Suprapubic skin (tissue), 4 donors: Measurements from ENCODE around the gene SLC35E4. TPM values are rescaled to one million over a fixed set of nuclear protein-coding genes. Genes with fewer than 3 reads are reported as not detected.

Source experiments
- DNase-seq, 2 donors: peaks; one replicate each; pipeline ENCODE4 v3.0.0-alpha.2; 2019; ENCODE audit warnings: low spot score in 2 of 2
- H3K27ac ChIP-seq: fragments of 200-600 bp; sonication (generic); one replicate; pipeline ENCODE4 v1.5.1; 2019
- H3K27me3 ChIP-seq: fragments of 200-600 bp; sonication (generic); one replicate; pipeline ENCODE4 v1.5.1; 2019
- H3K36me3 ChIP-seq: fragments of 200-600 bp; sonication (generic); one replicate; pipeline ENCODE4 v1.5.1; 2019
- H3K4me1 ChIP-seq: fragments of 200-600 bp; sonication (generic); one replicate; pipeline ENCODE4 v1.5.1; 2019
- H3K4me3 ChIP-seq: fragments of 200-600 bp; sonication (generic); one replicate; pipeline ENCODE4 v1.5.1; 2019; ENCODE audit warnings: mild to moderate bottlenecking
- H3K9me3 ChIP-seq: fragments of 200-600 bp; sonication (generic); one replicate; pipeline ENCODE4 v1.5.1; 2019
- CTCF ChIP-seq, 2 donors: fragments of 200-600 bp in 1 of 2; fragments of 450-650 bp in 1 of 2; sonication (generic) in 1 of 2; IDR thresholded peaks; one replicate each; pipeline ENCODE4 v1.5.1; 2016 to 2019; ENCODE audit warnings: antibody characterized with exemption in 2 of 2, mild to moderate bottlenecking in 1 of 2, moderate library complexity in 1 of 2
- EP300 ChIP-seq: sonication (generic); formaldehyde crosslinking; IDR thresholded peaks from one replicate; pipeline ENCODE4 v1.6.1; 2017; ENCODE audit warnings: antibody characterized with exemption
- POLR2A ChIP-seq, 2 donors: fragments of 450-650 bp; IDR thresholded peaks; one replicate each; pipeline ENCODE4 v1.6.1; 2017; ENCODE audit warnings: antibody characterized with exemption in 2 of 2, mild to moderate bottlenecking in 2 of 2, moderate library complexity in 2 of 2
- POLR2AphosphoS5 ChIP-seq, 3 donors: sonication (generic); formaldehyde crosslinking; IDR thresholded peaks; one replicate each; pipeline ENCODE4 v1.6.1; 2017; ENCODE audit warnings: antibody characterized with exemption in 3 of 3
- WGBS: methylation state at CpG from one replicate; pipeline ENCODE4 v1.1.5; 2018; 5-methylcytosine and 5-hydroxymethylcytosine counted together
- total RNA-seq, 4 donors: library from RNA; depleted of rRNA; stranded (reverse); fragments of >200 nt; gene quantifications; one replicate each; pipeline ENCODE4 v1.1.0, GENCODE V29; 2016

SLC35E4 gene
- total RNA-seq, 4 donors from 2014 or later = 17.0 to 20.3 (median 18.8) TPM

- no peak overlapping the region for H3K4me3 ChIP-seq
- H3K27ac ChIP-seq = no peak overlapping the region
- H3K36me3 ChIP-seq = no peaks in the 10 kb centered on the region
- no peaks in the 10 kb centered on the region for H3K27me3 ChIP-seq
- no peaks in the 10 kb centered on the region for H3K9me3 ChIP-seq
- TF ChIP-seq POLR2AphosphoS5 (IDR thresholded peaks at IDR 0.05) (no peak), POLR2A (IDR thresholded peaks at IDR 0.05) (no peak), EP300 (no peak), CTCF (IDR thresholded peaks at IDR 0.05) (no peak)
- DNase-seq = no peak
- peaks cover 17% of the 10 kb centered on the region for H3K4me1 ChIP-seq
- 69% methylated on average over 3 of the region's 3 CpGs for WGBS
These were observed 33.5 kb upstream of the SLC35E4 start for GRCh38 chr22:30602049-30602448.

- no peaks in the 10 kb centered on the region for H3K27me3 ChIP-seq
- TF ChIP-seq POLR2AphosphoS5 (IDR thresholded peaks at IDR 0.05) = no peak
- no peak for TF ChIP-seq EP300
- no peak for TF ChIP-seq POLR2A (IDR thresholded peaks at IDR 0.05)
- no peak for TF ChIP-seq CTCF (IDR thresholded peaks at IDR 0.05)
- no peak for DNase-seq
- H3K36me3 ChIP-seq = no peaks in the 10 kb centered on the region
- no peaks in the 10 kb centered on the region for H3K9me3 ChIP-seq
- no peak overlapping the region for H3K27ac ChIP-seq
- WGBS = 75% methylated on average over 3 of the region's 3 CpGs
- peaks cover 34% of the 10 kb centered on the region for H3K4me1 ChIP-seq
- H3K4me3 ChIP-seq = no peak overlapping the region
These were observed 31.8 kb upstream of the SLC35E4 start for GRCh38 chr22:30603801-30604200.

GRCh38 chr22:30604723-30605122 is 30.9 kb upstream of the SLC35E4 start:
- Histone ChIP-seq H3K4me1 (peaks cover 44% of the 10 kb centered on the region), H3K27me3 (no peaks in the 10 kb centered on the region), H3K27ac (no peak overlapping the region), H3K4me3 (no peak overlapping the region), H3K36me3 (no peaks in the 10 kb centered on the region), H3K9me3 (no peaks in the 10 kb centered on the region)
- DNase-seq = no peak
- TF ChIP-seq EP300 = no peak
- no peak for TF ChIP-seq CTCF (IDR thresholded peaks at IDR 0.05)
- 79% methylated on average over 2 of the region's 2 CpGs for WGBS

- no peak for TF ChIP-seq EP300
- no peak for TF ChIP-seq POLR2AphosphoS5 (IDR thresholded peaks at IDR 0.05)
- TF ChIP-seq CTCF (IDR thresholded peaks at IDR 0.05) = peak; percentile 32 to 68
- TF ChIP-seq POLR2A (IDR thresholded peaks at IDR 0.05) = no peak
- Histone ChIP-seq H3K4me3 (peak overlapping the region; percentile 73), H3K9me3 (no peaks in the 10 kb centered on the region), H3K27ac (no peak overlapping the region), H3K27me3 (no peaks in the 10 kb centered on the region), H3K4me1 (peaks cover 48% of the 10 kb centered on the region), H3K36me3 (no peaks in the 10 kb centered on the region)
- 17% methylated on average over 8 of the region's 9 CpGs for WGBS
- no peak for DNase-seq
These were observed 30.0 kb upstream of the SLC35E4 start for GRCh38 chr22:30605449-30606110.

GRCh38 chr22:30606455-30607299 is 28.9 kb upstream of the SLC35E4 start, which contains the start of gene TCN2:
Gene TCN2 (plus strand): TSS chr22:30607174. CDS start chr22:30607332, 158 bp downstream.
- peak; percentile 81 to 86 for DNase-seq
- H3K4me3 ChIP-seq = peak within 1 kb of the TSS; percentile 73
- H3K4me1 ChIP-seq = peaks cover 48% of the 10 kb centered on the region
- H3K9me3 ChIP-seq = no peaks in the 10 kb centered on the region
- no peak for TF ChIP-seq CTCF (IDR thresholded peaks at IDR 0.05)
- peak in 1 of 2 donors; percentile 15 for TF ChIP-seq POLR2A (IDR thresholded peaks at IDR 0.05)
- 2% methylated on average over 15 of the region's 24 CpGs for whole genome bisulfite sequencing
- peak within 1 kb of the TSS; percentile 75 for H3K27ac ChIP-seq
- peaks cover 7% of the 10 kb centered on the region for H3K36me3 ChIP-seq
- no peaks in the 10 kb centered on the region for H3K27me3 ChIP-seq
